GM19397 (cell line): ENCODE measurements around the gene NFIC.

ENCODE experiments used
- ATAC-seq: cut with Tn5 transposase; IDR thresholded peaks from one replicate; pipeline ENCODE4 v1.9.1; 2021; ENCODE audit warnings: mild to moderate bottlenecking, moderate library complexity; ENCODE audit not compliant: unreplicated experiment

Gene NFIC

GRCh38 chr19:3464587-3465235 lies 98.3 kb downstream of the NFIC start:
- no peak for ATAC-seq

- no peak for ATAC-seq
Measured at GRCh38 chr19:3465552-3465951, 99.2 kb downstream of the NFIC start.

- ATAC-seq = no peak
Measured at GRCh38 chr19:3466635-3467034, 100.3 kb downstream of the NFIC start.

- no peak for ATAC-seq
Measured at GRCh38 chr19:3467437-3468198, 101.2 kb downstream of the NFIC start.

- ATAC-seq = no peak
Measured at GRCh38 chr19:3468211-3468610, 101.8 kb downstream of the NFIC start.

- no peak for ATAC-seq
Measured at GRCh38 chr19:3469638-3470499, 103.5 kb downstream of the NFIC start.

GRCh38 chr19:3470500-3471128 lies 104.2 kb downstream of the NFIC start:
- no peak for ATAC-seq

- ATAC-seq = no peak
Measured at GRCh38 chr19:3471954-3472655, 105.7 kb downstream of the NFIC start.

GRCh38 chr19:3474010-3474409 lies 107.6 kb downstream of the NFIC start:
- ATAC-seq = no peak

- no peak for ATAC-seq
Measured at GRCh38 chr19:3474614-3475013, 108.2 kb downstream of the NFIC start.

GRCh38 chr19:3475449-3475848 lies 109.1 kb downstream of the NFIC start:
- ATAC-seq = no peak

- ATAC-seq = no peak
Measured at GRCh38 chr19:3476830-3477229, 110.4 kb downstream of the NFIC start.

- no peak for ATAC-seq
Measured at GRCh38 chr19:3477506-3477905, 111.1 kb downstream of the NFIC start.

- no peak for ATAC-seq
Measured at GRCh38 chr19:3477951-3478350, 111.6 kb downstream of the NFIC start.

- ATAC-seq = no peak
Measured at GRCh38 chr19:3478409-3479176, 112.2 kb downstream of the NFIC start.

- no peak for ATAC-seq
Measured at GRCh38 chr19:3479177-3479833, 112.9 kb downstream of the NFIC start.

- ATAC-seq = no peak
Measured at GRCh38 chr19:3479834-3480215, 113.4 kb downstream of the NFIC start.

GRCh38 chr19:3480383-3481091 lies 114.2 kb downstream of the NFIC start, which contains the start of gene SMIM24:
SMIM24 (minus strand) TSS chr19:3480525; CDS start chr19:3480463, 62 bp downstream.
- no peak for ATAC-seq
